DOHH2 (cell line): ENCODE results near the gene TRAF6.

Experiments
- H3F3A ChIP-seq: fragments of 200-600 bp; sonication (generic), shearing (Covaris generic); 2 replicates; pipeline ENCODE4 v1.6.0; 2016; ENCODE audit warnings: antibody characterized with exemption, mild to moderate bottlenecking; ENCODE audit not compliant: control insufficient read depth, insufficient read depth
- H3K27ac ChIP-seq: fragments of 200-600 bp; sonication (generic); 2 replicates; pipeline ENCODE4 v1.5.1; 2014; ENCODE audit warnings: low read depth, mild to moderate bottlenecking, low read length, moderate library complexity
- H3K27me3 ChIP-seq: fragments of 200-600 bp; sonication (generic); 2 replicates; pipeline ENCODE4 v1.6.1; 2014; ENCODE audit warnings: mild to moderate bottlenecking, low read length, mixed read lengths; ENCODE audit not compliant: control insufficient read depth
- H3K36me3 ChIP-seq: fragments of 200-600 bp; sonication (generic); 2 replicates; pipeline ENCODE4 v1.6.1; 2014; ENCODE audit warnings: mild to moderate bottlenecking, low read length, moderate library complexity, mixed read lengths; ENCODE audit not compliant: control insufficient read depth
- H3K4me1 ChIP-seq: fragments of 200-600 bp; sonication (generic); 2 replicates; pipeline ENCODE4 v1.6.1; 2014; ENCODE audit warnings: mild to moderate bottlenecking, low read length, mixed read lengths; ENCODE audit not compliant: control insufficient read depth
- H3K4me2 ChIP-seq: fragments of 200-600 bp; sonication (generic); 2 replicates; pipeline ENCODE4 v1.6.0; 2014; ENCODE audit warnings: mild to moderate bottlenecking, low read length, moderate library complexity
- H3K4me3 ChIP-seq: fragments of 200-600 bp; sonication (generic); 2 replicates; pipeline ENCODE4 v1.5.1; 2014; ENCODE audit warnings: mild to moderate bottlenecking, low read length, mixed read lengths
- H3K79me2 ChIP-seq: fragments of 200-600 bp; sonication (generic); 2 replicates; pipeline ENCODE4 v1.6.1; 2014; ENCODE audit warnings: mild to moderate bottlenecking, low read length, mixed read lengths; ENCODE audit not compliant: control insufficient read depth
- H3K9me2 ChIP-seq: fragments of 200-600 bp; sonication (generic); replicated peaks from 2 replicates; pipeline ENCODE4 v1.6.1; 2014; ENCODE audit warnings: mild to moderate bottlenecking, low read length, mixed read lengths; ENCODE audit not compliant: control insufficient read depth
- H3K9me3 ChIP-seq: fragments of 200-600 bp; sonication (generic); 2 replicates; pipeline ENCODE4 v1.6.1; 2014; ENCODE audit warnings: antibody characterized with exemption, low read length, mixed read lengths; ENCODE audit not compliant: control insufficient read depth, insufficient read depth
- H4K20me1 ChIP-seq: fragments of 200-600 bp; sonication (generic); 2 replicates; pipeline ENCODE4 v1.6.0; 2014; ENCODE audit warnings: low read depth, mild to moderate bottlenecking, antibody characterized with exemption, low read length, moderate library complexity; ENCODE audit not compliant: control insufficient read depth, insufficient read depth
- EZH2phosphoT487 ChIP-seq: fragments of 200-600 bp; sonication (generic); IDR thresholded peaks from 2 replicates; pipeline ENCODE4 v1.6.1; 2017; ENCODE audit warnings: borderline replicate concordance, mild to moderate bottlenecking, antibody characterized with exemption, low read length, moderate library complexity, mixed read lengths
- TF ChIP-seq, protein P1 (sequence below): fragments of 200-600 bp; sonication (generic); IDR thresholded peaks from one replicate; pipeline ENCODE4 v1.5.1; 2014; ENCODE audit warnings: antibody characterized with exemption, mild to moderate bottlenecking, low read depth, low read length; ENCODE audit not compliant: poor library complexity, severe bottlenecking

Gene TRAF6

DNA sequence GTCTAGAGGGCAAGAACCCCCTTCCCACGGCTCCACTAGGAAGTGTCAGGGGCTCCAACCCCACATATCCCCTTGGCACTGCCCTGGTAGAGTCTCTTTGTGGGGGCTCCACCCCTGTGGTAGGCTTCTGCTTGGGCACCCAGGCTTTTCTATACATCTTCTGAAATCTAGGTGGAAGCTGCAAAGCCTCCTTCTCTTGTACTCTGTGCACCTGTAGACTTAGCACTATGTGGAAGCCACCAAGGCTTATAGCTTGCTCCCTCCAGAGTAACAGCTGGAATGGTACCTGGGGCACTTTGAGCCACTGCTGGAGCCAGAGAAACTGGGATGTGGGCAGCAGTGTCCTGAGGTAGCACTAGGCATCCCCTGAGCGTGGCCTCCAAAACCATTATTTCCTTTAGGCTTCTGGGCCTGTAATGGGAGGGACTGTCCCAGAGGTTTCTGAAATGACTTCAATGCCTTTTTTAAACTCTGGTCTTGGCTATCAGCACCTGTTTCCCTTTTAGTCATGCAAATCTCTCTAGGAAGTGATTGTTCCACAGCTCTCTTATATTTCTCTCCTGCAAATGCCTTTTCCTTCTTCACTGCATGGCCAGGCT is 68.4 kb downstream of the TRAF6 start:
- no peak overlapping the region for H3K4me3 ChIP-seq
- H3K27ac ChIP-seq, result no peak overlapping the region
- no peaks in the 10 kb centered on the region for H4K20me1 ChIP-seq
- H3K4me1 ChIP-seq, result no peaks in the 10 kb centered on the region
- no peaks in the 10 kb centered on the region for H3K9me3 ChIP-seq
- no peak overlapping the region for H3K4me2 ChIP-seq
- no peaks in the 10 kb centered on the region for H3F3A ChIP-seq
- no peaks in the 10 kb centered on the region for H3K36me3 ChIP-seq
- no peaks in the 10 kb centered on the region for H3K9me2 ChIP-seq
- no peaks in the 10 kb centered on the region for H3K79me2 ChIP-seq
- TF ChIP-seq, protein P1, sequence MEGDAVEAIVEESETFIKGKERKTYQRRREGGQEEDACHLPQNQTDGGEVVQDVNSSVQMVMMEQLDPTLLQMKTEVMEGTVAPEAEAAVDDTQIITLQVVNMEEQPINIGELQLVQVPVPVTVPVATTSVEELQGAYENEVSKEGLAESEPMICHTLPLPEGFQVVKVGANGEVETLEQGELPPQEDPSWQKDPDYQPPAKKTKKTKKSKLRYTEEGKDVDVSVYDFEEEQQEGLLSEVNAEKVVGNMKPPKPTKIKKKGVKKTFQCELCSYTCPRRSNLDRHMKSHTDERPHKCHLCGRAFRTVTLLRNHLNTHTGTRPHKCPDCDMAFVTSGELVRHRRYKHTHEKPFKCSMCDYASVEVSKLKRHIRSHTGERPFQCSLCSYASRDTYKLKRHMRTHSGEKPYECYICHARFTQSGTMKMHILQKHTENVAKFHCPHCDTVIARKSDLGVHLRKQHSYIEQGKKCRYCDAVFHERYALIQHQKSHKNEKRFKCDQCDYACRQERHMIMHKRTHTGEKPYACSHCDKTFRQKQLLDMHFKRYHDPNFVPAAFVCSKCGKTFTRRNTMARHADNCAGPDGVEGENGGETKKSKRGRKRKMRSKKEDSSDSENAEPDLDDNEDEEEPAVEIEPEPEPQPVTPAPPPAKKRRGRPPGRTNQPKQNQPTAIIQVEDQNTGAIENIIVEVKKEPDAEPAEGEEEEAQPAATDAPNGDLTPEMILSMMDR, result no peak
- TF ChIP-seq EZH2phosphoT487, result no peak
- no peaks in the 10 kb centered on the region for H3K27me3 ChIP-seq

DNA sequence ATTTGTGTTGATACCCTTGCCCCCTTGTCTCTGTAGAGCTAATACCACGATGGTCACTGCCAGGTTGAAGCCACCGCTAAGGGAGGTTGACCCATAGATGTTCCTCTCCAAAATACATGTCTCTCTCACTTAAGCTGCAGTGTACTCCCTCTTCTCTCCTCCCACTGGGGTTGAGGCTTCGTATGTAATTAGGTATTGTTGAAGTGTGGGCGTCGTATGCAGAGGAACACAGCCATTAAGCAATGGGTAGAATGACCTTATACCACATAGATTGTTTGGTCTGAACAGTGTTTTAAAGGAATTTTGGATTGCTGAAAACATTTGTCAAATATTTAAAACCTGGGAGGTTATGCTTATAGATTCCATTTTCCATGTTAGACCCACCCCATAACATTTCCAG is 71.9 kb downstream of the TRAF6 start:
- Histone ChIP-seq H3K27ac (no peak overlapping the region), H3K9me2 (no peaks in the 10 kb centered on the region), H3K4me3 (no peak overlapping the region), H3K27me3 (no peaks in the 10 kb centered on the region), H3K4me1 (no peaks in the 10 kb centered on the region), H3F3A (no peaks in the 10 kb centered on the region), H3K79me2 (no peaks in the 10 kb centered on the region), H4K20me1 (no peaks in the 10 kb centered on the region), H3K4me2 (no peak overlapping the region), H3K9me3 (no peaks in the 10 kb centered on the region), H3K36me3 (no peaks in the 10 kb centered on the region)
- no peak for TF ChIP-seq EZH2phosphoT487
- TF ChIP-seq, protein P1, result no peak

DNA sequence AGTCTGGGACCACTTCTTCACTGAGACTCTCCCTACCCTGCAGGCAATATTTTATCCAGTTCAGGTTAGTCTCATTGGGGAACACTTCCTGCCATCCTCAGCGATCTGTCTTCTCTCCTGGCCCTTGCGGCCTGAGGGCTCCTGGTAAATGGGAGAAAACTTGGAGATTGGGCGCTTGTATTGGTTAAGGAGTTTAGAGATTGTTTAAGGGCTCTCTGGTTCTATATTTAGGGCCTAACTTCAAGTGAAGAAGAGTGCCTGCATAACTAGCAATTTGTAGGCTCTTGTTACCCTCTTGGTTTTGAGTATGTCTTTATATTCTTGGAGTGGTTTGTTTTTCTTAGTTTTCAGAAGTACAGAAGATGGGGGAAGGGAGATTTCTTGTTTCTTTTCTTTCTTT is 72.7 kb downstream of the TRAF6 start:
- TF ChIP-seq, protein P1, result no peak
- no peak for TF ChIP-seq EZH2phosphoT487
- Histone ChIP-seq H3K36me3 (no peaks in the 10 kb centered on the region), H3K27ac (no peak overlapping the region)

More for the DNA sequence above, 72.7 kb downstream of the TRAF6 start:
- Histone ChIP-seq H3K27me3 (no peaks in the 10 kb centered on the region), H3K9me2 (no peaks in the 10 kb centered on the region), H3K4me2 (no peak overlapping the region), H3K9me3 (no peaks in the 10 kb centered on the region), H4K20me1 (no peaks in the 10 kb centered on the region), H3K4me1 (no peaks in the 10 kb centered on the region), H3F3A (no peaks in the 10 kb centered on the region), H3K79me2 (no peaks in the 10 kb centered on the region), H3K4me3 (no peak overlapping the region)
